HG02642 (cell line): ENCODE measurements around the gene TRAPPC2L.

Experiments
- ATAC-seq: cut with Tn5 transposase; IDR thresholded peaks from one replicate; pipeline ENCODE4 v1.9.1; 2021; ENCODE audit warnings: mild to moderate bottlenecking; ENCODE audit not compliant: unreplicated experiment, poor library complexity

Gene TRAPPC2L

DNA sequence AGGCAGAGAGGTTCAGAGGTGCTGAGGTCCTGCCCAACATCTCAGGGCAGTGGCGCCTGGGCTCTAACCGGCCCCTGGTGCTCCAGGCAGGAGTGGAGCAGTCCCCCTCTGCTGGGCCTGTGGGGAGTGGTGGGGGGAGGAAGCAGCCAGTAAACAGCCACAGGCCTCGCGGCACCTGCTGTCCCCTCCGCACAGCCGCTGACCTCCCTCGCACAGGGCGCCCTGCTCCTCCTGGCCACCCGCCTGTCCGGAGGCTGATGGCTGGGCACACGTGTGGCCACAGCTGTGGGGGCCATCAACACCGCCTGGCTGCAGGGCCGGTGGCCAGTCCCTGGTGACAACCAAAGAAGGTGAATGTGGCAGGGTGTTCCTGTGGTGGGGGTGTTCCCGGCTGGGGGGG lies 46.3 kb downstream of the TRAPPC2L start:
- no peak for ATAC-seq

DNA sequence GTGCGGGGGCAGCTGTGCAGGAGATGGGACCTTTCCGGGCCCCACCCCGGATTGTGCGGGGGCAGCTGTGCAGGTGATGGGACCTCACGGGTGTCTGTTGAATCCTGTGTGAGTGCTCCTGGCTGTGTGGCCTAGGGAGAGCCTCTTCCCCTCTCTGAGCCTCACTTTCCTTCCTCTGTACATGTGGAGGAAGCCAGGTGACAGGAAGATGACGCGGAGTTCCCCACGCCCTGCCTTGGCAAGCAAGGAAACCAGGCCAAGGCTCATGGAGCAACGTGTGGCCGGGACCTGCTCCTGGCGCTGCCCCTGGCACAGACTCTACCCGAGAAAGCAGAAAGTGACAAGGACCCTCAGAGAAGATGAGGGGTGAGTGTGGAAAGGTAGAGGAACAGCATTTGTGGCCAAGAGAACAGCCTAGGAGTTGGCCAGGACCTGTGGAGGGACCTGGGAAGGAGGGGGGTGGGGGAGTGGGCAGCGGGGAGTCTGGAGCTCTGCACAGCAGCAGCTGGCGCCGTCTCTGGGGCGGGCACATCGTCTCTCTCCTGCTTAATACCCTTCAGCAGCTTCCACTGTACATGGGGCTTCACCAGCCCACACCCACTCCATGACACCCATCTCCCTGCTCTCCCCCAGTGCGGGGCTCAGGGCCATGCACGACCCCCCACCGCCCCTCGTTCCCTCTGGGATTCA lies 47.9 kb downstream of the TRAPPC2L start:
- no peak for ATAC-seq

DNA sequence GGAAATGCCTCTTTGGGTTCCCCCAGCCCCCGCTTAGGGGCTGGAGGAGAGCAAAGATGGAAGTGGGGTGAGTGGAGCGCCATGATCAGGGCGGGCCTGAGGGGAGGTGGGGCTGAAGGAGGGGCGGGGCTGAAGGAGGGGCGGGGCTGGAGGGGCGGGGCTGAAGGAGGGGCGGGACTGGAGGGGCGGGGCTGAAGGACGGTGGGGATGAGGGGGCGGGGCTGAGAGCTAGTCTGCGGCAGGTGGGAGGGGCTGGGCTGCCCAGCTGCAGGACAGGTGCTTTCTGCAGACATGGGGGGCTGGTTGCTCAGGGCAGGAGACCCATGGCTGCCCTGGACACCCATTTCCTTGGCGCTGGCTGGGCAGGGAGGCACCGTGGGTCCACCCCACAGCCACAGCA lies 48.6 kb downstream of the TRAPPC2L start:
- no peak for ATAC-seq

DNA sequence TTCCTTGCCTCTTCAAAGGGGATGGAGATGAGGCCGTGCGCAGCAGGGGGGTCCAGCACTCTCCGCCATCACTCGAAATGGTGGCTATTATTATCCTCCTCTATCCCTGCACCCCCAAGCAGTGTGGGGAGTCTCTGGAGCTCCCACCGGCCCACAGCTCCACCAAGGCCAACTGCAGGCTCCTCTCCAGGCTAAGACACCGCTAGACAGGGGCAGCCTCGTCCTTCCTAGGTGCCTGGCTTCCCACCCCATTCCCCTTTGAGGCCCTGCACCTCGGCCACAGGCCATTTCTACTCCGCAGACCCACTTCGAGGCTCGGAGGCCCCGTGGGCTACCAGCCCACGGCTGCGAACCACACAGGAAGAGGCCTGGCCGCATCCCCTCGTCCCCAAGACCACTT lies 49.1 kb downstream of the TRAPPC2L start:
- no peak for ATAC-seq

DNA sequence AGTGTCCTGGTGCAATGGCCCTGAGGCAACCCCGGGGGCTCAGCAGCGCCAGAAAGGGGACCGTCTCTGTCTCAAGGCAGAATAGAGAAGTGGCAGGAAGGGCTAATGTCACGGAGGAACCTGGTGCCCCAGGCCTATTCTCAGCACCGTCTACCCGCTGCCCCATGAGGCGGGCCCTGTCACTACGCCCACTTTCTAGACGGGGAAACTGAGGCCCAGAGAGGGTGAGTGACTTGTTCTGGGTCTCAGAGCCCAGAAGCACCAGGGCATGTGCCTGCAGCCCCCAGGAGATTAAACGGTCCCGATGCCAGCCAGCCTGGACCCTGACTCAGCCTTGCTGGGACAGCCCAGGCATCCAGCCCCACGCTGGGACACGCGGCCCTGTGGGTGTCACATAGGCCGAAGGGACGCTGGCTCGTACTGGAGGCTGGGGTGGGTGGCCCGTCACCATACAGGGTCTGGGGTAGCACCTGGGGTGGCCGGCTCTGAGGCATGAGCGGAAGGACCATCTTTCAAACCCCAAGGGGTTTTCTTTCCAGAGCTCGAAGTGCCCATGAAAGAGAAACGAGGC lies 49.7 kb downstream of the TRAPPC2L start:
- ATAC-seq, result no peak

DNA sequence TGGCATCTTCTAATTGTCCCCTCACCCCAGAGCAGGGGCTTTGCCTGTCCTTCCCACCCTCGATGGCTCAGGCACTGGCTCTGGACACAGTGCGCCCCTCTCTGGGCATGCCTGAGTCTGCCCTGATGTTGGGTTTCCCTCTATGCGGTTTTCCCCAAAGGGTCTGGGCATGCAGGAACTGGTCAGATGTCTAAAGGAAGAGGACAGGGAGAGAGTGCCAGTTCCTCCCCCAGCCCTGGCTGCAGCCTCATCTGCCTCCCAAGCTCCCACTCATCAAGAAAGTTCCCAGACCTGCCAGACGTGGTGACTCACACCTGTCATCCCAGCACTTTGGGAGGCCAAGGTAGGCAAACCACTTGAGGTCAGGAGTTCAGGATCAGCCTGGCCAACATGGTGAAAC lies 50.8 kb downstream of the TRAPPC2L start:
- ATAC-seq, result no peak

DNA sequence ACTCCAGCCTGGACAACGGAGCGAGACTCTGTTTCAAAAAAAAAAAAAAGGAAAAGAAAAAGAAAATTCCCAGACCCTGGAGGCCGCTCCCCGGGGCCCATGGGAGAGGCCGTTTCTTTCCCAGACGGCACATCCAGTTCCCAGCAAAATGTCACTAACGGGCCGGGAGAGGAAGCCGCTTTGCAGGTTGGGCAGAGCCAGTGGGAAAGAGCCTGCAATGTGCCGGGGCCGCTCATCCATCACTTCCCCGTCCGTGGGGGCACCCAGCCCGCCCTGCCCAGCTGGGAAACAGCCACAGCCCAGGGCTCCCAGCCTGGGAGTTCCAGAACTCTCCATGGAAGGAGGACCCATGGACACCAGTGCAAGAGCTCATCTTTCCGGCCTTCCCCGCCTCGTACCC lies 51.4 kb downstream of the TRAPPC2L start:
- ATAC-seq, result no peak

DNA sequence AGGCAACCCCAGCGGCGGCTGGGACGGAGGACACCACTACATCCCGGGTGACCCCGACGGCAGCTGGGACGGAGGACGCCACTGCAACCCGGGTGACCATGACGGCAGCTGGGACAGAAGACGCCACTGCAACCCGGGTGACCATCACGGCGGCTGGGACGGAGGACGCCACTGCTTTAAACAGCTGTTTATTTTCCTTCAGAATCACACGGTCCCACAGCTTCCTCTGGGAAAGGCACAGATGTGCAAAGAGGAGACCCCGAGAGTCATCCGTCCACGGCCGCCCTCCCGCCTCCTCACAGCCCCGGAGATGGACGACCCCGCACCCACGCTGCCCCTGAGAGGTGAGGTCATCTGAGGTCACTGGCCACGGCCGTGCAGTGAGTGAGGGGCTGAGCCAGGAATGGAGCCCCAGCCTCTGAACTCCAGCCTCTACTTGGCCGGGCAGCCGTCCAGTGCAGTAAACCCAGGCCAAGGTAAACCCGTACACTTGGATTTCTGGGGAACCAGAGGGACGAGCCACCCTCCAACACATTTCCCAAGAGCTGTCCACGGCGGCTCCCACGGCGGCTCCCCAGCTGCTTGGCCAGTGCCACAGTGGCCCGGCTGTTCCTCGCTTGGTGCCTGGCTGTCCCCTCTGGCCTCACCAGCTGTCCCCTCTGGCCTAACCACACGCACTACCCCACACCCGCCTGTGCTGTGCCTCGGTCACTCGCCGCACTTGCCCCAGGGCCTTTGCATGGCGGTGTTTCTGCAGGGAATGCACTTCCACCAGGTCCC lies 52.7 kb downstream of the TRAPPC2L start:
- no peak for ATAC-seq

DNA sequence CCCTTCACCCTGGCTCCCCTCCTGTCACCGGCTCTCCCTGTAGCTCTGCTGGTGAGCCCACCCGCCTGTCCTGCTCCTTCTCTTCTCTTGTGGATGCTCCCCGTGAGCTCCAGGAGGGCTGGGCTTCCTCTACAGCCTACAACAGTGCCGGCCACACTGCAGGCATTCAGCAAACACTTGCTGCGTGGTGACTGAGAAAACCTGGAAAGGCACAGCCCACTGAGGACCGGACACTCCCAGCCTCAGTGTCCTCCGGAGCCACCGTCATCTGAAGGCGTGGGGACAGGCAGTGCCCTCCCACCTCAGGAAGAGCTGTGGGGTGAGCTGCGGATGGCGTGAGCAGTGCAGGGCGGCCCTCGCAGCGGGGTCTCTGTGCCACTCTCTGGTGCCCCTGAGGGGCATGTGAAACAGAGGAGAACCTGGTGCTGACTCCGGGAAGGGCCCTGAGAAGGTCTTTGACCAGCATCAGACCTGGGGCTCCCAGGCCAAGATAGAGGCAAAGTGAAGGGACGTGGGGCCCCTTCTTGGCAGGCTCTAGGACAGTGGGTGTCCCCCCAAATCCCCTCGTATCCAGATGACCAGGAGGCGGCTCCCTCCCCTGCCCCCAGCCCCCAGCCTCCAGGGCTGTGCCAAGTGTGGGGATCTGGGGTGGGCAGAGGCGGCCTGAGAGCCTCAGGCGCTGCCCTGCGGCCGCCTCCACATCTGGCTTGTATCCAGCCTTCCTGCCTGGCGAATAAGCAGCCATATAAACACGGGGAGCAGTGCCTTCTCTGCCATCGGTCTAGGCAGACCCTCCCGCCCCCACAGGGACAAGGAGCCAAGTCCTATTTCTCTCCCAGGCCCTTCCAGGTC lies 53.6 kb downstream of the TRAPPC2L start:
- ATAC-seq, result no peak

DNA sequence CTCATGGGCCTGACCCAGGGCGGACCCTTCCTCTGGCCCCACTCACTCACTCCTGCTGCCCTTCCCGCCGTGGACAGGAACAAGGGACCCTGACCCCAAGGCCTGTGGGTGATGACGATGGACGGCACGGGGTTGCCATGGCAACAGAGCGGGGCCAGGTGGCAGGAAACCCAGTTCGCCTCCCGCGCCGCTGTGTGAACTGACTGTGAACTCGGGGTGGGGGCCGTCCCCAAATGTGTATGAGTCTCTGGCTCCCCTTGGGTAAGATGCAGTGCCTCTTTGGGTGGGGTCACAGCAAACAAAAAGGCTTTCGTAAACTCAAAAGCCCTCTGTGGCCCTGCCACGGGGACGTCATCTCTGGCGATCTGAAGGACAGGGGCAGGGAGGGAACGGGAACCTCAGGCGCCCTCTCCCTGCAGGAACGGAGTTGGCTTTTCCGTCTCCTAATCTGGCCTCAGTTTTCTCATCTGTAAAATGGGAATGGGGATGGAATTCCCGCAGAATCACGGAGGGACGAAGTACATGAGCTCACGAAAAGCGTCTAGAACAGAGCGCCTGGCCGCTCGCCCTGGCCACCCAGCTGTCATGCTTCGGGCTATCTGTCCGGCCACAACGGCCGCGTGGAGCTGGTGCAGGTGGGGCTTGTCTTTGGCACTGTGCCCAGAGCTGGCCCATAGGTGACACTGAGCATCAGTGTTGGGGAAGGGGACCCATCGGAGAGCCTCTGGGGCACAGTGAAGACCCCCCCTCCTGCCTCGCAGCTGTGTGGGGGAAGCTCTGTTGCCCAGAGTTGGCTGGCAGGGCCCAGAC lies 54.4 kb downstream of the TRAPPC2L start:
- ATAC-seq, result no peak

DNA sequence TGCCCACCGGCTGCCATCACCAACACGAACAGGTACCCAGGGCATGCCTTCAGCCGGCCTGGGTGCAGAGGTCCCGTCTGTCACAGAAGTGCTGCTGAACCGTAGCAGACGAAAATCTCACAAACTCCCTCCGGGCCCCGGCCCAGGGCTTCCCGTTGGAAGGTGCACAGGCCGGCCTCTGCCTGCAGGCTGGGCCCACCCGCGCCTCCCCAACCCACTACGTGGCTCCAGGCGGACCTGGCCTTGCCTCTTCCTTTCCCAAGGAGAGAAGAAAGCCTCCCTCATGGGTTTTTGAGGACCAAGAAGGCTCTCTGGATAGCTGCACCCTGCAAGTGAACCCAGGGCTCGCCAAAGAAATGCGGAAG lies 55.0 kb downstream of the TRAPPC2L start:
- no peak for ATAC-seq
